Keratinocyte (primary cell): Measurements from ENCODE around the gene RPUSD3. TPM values are rescaled to one million over a fixed set of nuclear protein-coding genes. Genes with fewer than 3 reads are reported as not detected.

ENCODE experiments used
- DNase-seq: peaks from one replicate; pipeline ENCODE4 v3.0.0-alpha.2; 2011; ENCODE audit warnings: low read depth, missing footprints, low spot score
- FAIRE-seq: peaks from 2 replicates; lab custom pipeline; 2011; peaks lifted over from hg19 to GRCh38; lab: Jason Lieb, UNC
- H2AFZ ChIP-seq: 2 replicates; pipeline ENCODE4 v1.6.0; 2012; ENCODE audit warnings: low read length, control low read depth, inconsistent platforms; ENCODE audit not compliant: control insufficient read depth
- H3K27ac ChIP-seq: 2 replicates; pipeline ENCODE4 v1.5.1; 2011; ENCODE audit warnings: low read length; ENCODE audit not compliant: control insufficient read depth, insufficient read depth
- H3K27me3 ChIP-seq: 3 replicates; pipeline ENCODE4 v1.6.0; 2011; ENCODE audit warnings: low read length; ENCODE audit not compliant: control insufficient read depth, insufficient read depth; ENCODE audit errors: extremely low read depth
- H3K36me3 ChIP-seq, 2 experiments: 2 replicates in 1 of 2; 3 replicates in 1 of 2; pipeline ENCODE4 v1.5.1; 2011; ENCODE audit warnings: low read length in 2 of 2, mild to moderate bottlenecking in 1 of 2; ENCODE audit not compliant: control insufficient read depth in 2 of 2, insufficient read depth in 2 of 2; ENCODE audit errors: extremely low read depth in 1 of 2
- H3K4me1 ChIP-seq: 3 replicates; pipeline ENCODE4 v1.5.1; 2011; ENCODE audit warnings: low read length; ENCODE audit not compliant: control insufficient read depth, insufficient read depth; ENCODE audit errors: extremely low read depth
- H3K4me2 ChIP-seq: 3 replicates; pipeline ENCODE4 v1.6.0; 2011; ENCODE audit warnings: low read depth, low read length; ENCODE audit not compliant: control insufficient read depth, insufficient read depth; ENCODE audit errors: extremely low read depth
- H3K4me3 ChIP-seq, 3 experiments: fragments of 200-600 bp in 1 of 3; sonication (generic) in 1 of 3; 2 replicates in 2 of 3; 3 replicates in 1 of 3; pipeline ENCODE4 v1.5.1; 2011 to 2016; ENCODE audit warnings: low read length in 3 of 3, mild to moderate bottlenecking in 3 of 3, control low read depth in 2 of 3, inconsistent platforms in 1 of 3, low read depth in 1 of 3, mixed read lengths in 1 of 3, mixed run types in 1 of 3, moderate library complexity in 1 of 3; ENCODE audit not compliant: control insufficient read depth in 2 of 3, insufficient read depth in 2 of 3; ENCODE audit errors: extremely low read depth in 1 of 3
- H3K79me2 ChIP-seq: 2 replicates; pipeline ENCODE4 v1.6.0; 2012; ENCODE audit warnings: low read length; ENCODE audit not compliant: control insufficient read depth, insufficient read depth
- H3K9ac ChIP-seq: 3 replicates; pipeline ENCODE4 v1.6.0; 2011; ENCODE audit warnings: low read length; ENCODE audit not compliant: control insufficient read depth, insufficient read depth; ENCODE audit errors: extremely low read depth
- H3K9me1 ChIP-seq: 3 replicates; pipeline ENCODE4 v1.6.0; 2011; ENCODE audit warnings: low read length; ENCODE audit not compliant: control insufficient read depth, insufficient read depth; ENCODE audit errors: extremely low read depth
- H3K9me3 ChIP-seq: 2 replicates; pipeline ENCODE4 v1.5.1; 2012; ENCODE audit warnings: low read depth, low read length; ENCODE audit not compliant: control insufficient read depth
- H4K20me1 ChIP-seq: 3 replicates; pipeline ENCODE4 v1.6.0; 2011; ENCODE audit warnings: low read length; ENCODE audit not compliant: control insufficient read depth, insufficient read depth; ENCODE audit errors: extremely low read depth
- CTCF ChIP-seq, 3 experiments: IDR thresholded peaks in 1 of 3; conservative IDR thresholded peaks in 1 of 3; optimal IDR thresholded peaks in 1 of 3; 2 replicates in 2 of 3; 3 replicates in 1 of 3; pipeline versions ENCODE3 to v1.5.1; 2011; ENCODE audit warnings: low read length in 3 of 3, mild to moderate bottlenecking in 3 of 3, moderate library complexity in 2 of 3, control low read depth in 1 of 3, inconsistent platforms in 1 of 3; ENCODE audit not compliant: insufficient read depth in 2 of 3; ENCODE audit errors: extremely low read depth in 1 of 3
- EZH2 ChIP-seq: IDR thresholded peaks from one replicate; pipeline ENCODE4 v1.6.1; 2012; ENCODE audit warnings: inconsistent platforms, mild to moderate bottlenecking, low read length, moderate library complexity
- dilution Hi-C: fragments of 300-500 bp; cut with MboI; formaldehyde crosslinking; loops from one replicate; pipeline ENCODE4 v1.7.0; 2020; ENCODE audit warnings: low sequenced_read_pairs; ENCODE audit not compliant: extremely low pct_ligation_motif_present
- polyA plus RNA-seq, 5 experiments: library from polyadenylated mRNA; depleted of rRNA in 3 of 5; stranded (reverse) in 3 of 5; stranded (forward) in 1 of 5; unstranded in 1 of 5; fragments of >200 nt; gene quantifications; 1 replicate in 1 of 5; 2 replicates in 3 of 5; 3 replicates in 1 of 5; pipeline versions ENCODE4 v1.2.1 to v1.2.3, GENCODE V29; 2011 to 2012; ENCODE audit warnings: missing spikeins in 2 of 5, low read depth in 1 of 5, low replicate concordance in 1 of 5

Gene RPUSD3
- polyA plus RNA-seq, 1 donor (not counting 4 experiments of a cell fraction or from before 2014, with no cell fraction given), result 31.5 TPM

GRCh38 chr3:9809239-9809614 lies 34.6 kb downstream of the RPUSD3 start:
- peak overlapping the region; percentile 45 for H2AFZ ChIP-seq
- H3K27me3 ChIP-seq, result no peaks in the 10 kb centered on the region
- no peaks in the 10 kb centered on the region for H3K9me1 ChIP-seq
- peak overlapping the region; percentile 55 for H3K9ac ChIP-seq
- peaks cover 10 to 21% of the 10 kb centered on the region in 2 experiments for H3K36me3 ChIP-seq
- H3K4me3 ChIP-seq, result no peak overlapping the region
- dilution Hi-C loops, result no loop called here
- H3K4me2 ChIP-seq, result peak overlapping the region; percentile 90
- H3K4me1 ChIP-seq, result peaks cover 7% of the 10 kb centered on the region
- FAIRE-seq, result no peak
- no peak for DNase-seq
- H4K20me1 ChIP-seq, result no peaks in the 10 kb centered on the region
- no peaks in the 10 kb centered on the region for H3K9me3 ChIP-seq
- TF ChIP-seq EZH2 (no peak), CTCF (optimal IDR thresholded peaks at IDR 0.05 in 1 of 3, IDR thresholded peaks at IDR 0.05 in 1 of 3, conservative IDR thresholded peaks at IDR 0.05 in 1 of 3; ENCODE audit: extremely low read depth in 1 of 3, insufficient read depth in 2 of 3, low read length in 3 of 3) (no peak)
- peak overlapping the region; percentile 53 for H3K27ac ChIP-seq
- H3K79me2 ChIP-seq, result no peaks in the 10 kb centered on the region

- FAIRE-seq, result no peak
- Histone ChIP-seq H3K27me3 (no peaks in the 10 kb centered on the region), H2AFZ (no peak overlapping the region), H3K4me3 (no peak overlapping the region), H3K79me2 (no peaks in the 10 kb centered on the region), H3K27ac (no peak overlapping the region), H3K9me1 (no peaks in the 10 kb centered on the region), H3K9me3 (no peaks in the 10 kb centered on the region), H4K20me1 (no peaks in the 10 kb centered on the region), H3K4me2 (no peak overlapping the region), H3K9ac (no peak overlapping the region), H3K36me3 (peaks cover 15 to 28% of the 10 kb centered on the region in 2 experiments), H3K4me1 (peaks cover 7% of the 10 kb centered on the region)
- no peak for DNase-seq
- peak; percentile 35 to 58 (median 40) for TF ChIP-seq CTCF (optimal IDR thresholded peaks at IDR 0.05 in 1 of 3, IDR thresholded peaks at IDR 0.05 in 1 of 3, conservative IDR thresholded peaks at IDR 0.05 in 1 of 3; ENCODE audit: extremely low read depth in 1 of 3, insufficient read depth in 2 of 3, low read length in 3 of 3)
- TF ChIP-seq EZH2, result no peak
- dilution Hi-C loops, result no loop called here
These were observed 35.3 kb downstream of the RPUSD3 start for GRCh38 chr3:9808345-9809037.
